Inferior parietal cortex (tissue), 1 donor: ENCODE data around the gene LPIN3.

Source experiments
- DNase-seq: peaks from one replicate; pipeline ENCODE4 v3.0.0-alpha.2; 2016; ENCODE audit errors: extremely low spot score

Gene LPIN3

GRCh38 chr20:41393705-41394066, 53.1 kb downstream of the LPIN3 start:
- DNase-seq: no peak

GRCh38 chr20:41394081-41394480, 53.5 kb downstream of the LPIN3 start:
- no peak for DNase-seq

- no peak for DNase-seq
Measured at GRCh38 chr20:41394931-41395666, 54.5 kb downstream of the LPIN3 start.

GRCh38 chr20:41395667-41396664, 55.3 kb downstream of the LPIN3 start:
- no peak for DNase-seq

- no peak for DNase-seq
Measured at GRCh38 chr20:41398408-41398807, 57.8 kb downstream of the LPIN3 start.

- no peak for DNase-seq
Measured at GRCh38 chr20:41403604-41404003, 63.0 kb downstream of the LPIN3 start.

GRCh38 chr20:41405436-41405835, 64.8 kb downstream of the LPIN3 start:
- DNase-seq: no peak

GRCh38 chr20:41406353-41406752, 65.7 kb downstream of the LPIN3 start:
- DNase-seq: no peak

GRCh38 chr20:41406896-41407444, 66.3 kb downstream of the LPIN3 start:
- no peak for DNase-seq

GRCh38 chr20:41407607-41408006, 67.0 kb downstream of the LPIN3 start:
- no peak for DNase-seq

GRCh38 chr20:41408156-41408794, 67.7 kb downstream of the LPIN3 start:
- DNase-seq: no peak

GRCh38 chr20:41408986-41409385, 68.4 kb downstream of the LPIN3 start:
- DNase-seq: no peak
